OCI-LY3 (cell line): ENCODE measurements around the gene C9orf153.

Experiments used
- EZH2phosphoT487 ChIP-seq: fragments of 200-600 bp; shearing (Covaris generic); IDR thresholded peaks from 2 replicates; pipeline ENCODE4 v1.6.1; 2018; ENCODE audit warnings: antibody characterized with exemption, mixed run types, low read depth
- TF ChIP-seq, protein P1 (sequence below): fragments of 200-600, 300-600 bp; sonication (generic); IDR thresholded peaks from 2 replicates; pipeline ENCODE4 v1.5.1; 2014; ENCODE audit warnings: antibody characterized with exemption, low read length, low read depth

GRCh38 chr9:86201474-86202337 lies 57.8 kb downstream of the C9orf153 start:
- TF ChIP-seq, protein P1, sequence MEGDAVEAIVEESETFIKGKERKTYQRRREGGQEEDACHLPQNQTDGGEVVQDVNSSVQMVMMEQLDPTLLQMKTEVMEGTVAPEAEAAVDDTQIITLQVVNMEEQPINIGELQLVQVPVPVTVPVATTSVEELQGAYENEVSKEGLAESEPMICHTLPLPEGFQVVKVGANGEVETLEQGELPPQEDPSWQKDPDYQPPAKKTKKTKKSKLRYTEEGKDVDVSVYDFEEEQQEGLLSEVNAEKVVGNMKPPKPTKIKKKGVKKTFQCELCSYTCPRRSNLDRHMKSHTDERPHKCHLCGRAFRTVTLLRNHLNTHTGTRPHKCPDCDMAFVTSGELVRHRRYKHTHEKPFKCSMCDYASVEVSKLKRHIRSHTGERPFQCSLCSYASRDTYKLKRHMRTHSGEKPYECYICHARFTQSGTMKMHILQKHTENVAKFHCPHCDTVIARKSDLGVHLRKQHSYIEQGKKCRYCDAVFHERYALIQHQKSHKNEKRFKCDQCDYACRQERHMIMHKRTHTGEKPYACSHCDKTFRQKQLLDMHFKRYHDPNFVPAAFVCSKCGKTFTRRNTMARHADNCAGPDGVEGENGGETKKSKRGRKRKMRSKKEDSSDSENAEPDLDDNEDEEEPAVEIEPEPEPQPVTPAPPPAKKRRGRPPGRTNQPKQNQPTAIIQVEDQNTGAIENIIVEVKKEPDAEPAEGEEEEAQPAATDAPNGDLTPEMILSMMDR: no peak
- TF ChIP-seq EZH2phosphoT487: no peak
